NCI-H2081 treated with DMSO at 0.1 percent for 48 hours (cell line): ENCODE data around the gene HOXD11.

Experiments
- DNase-seq: peaks from one replicate; lab custom pipeline; 2025; lab: John Stamatoyannopoulos, UW

HOXD11 gene

GRCh38 chr2:176081376-176081836 lies 25.7 kb upstream of the HOXD11 start:
- DNase-seq, result no peak

- no peak for DNase-seq
Observed at GRCh38 chr2:176081837-176082524, 25.1 kb upstream of the HOXD11 start.

- DNase-seq, result no peak
Observed at GRCh38 chr2:176082525-176082823, 24.6 kb upstream of the HOXD11 start.

- DNase-seq, result no peak
Observed at GRCh38 chr2:176082824-176083751, 24.0 kb upstream of the HOXD11 start.

GRCh38 chr2:176083796-176084261 lies 23.3 kb upstream of the HOXD11 start, which contains the start of gene EVX2:
EVX2 (minus strand) TSS chr2:176083962; CDS start chr2:176083776, 186 bp downstream.
- DNase-seq, result no peak

- DNase-seq, result no peak
Observed at GRCh38 chr2:176084611-176085119, 22.4 kb upstream of the HOXD11 start.

- no peak for DNase-seq
Observed at GRCh38 chr2:176085120-176085788, 21.8 kb upstream of the HOXD11 start.

GRCh38 chr2:176085861-176086771 lies 21.0 kb upstream of the HOXD11 start:
- no peak for DNase-seq

GRCh38 chr2:176087330-176088047 lies 19.6 kb upstream of the HOXD11 start:
- DNase-seq, result no peak

- no peak for DNase-seq
Observed at GRCh38 chr2:176088048-176088936, 18.8 kb upstream of the HOXD11 start.

- no peak for DNase-seq
Observed at GRCh38 chr2:176088937-176089842, 17.9 kb upstream of the HOXD11 start.

GRCh38 chr2:176089843-176090395 lies 17.2 kb upstream of the HOXD11 start:
- no peak for DNase-seq

GRCh38 chr2:176090862-176091261 lies 16.2 kb upstream of the HOXD11 start:
- DNase-seq, result no peak

- no peak for DNase-seq
Observed at GRCh38 chr2:176091329-176092258, 15.5 kb upstream of the HOXD11 start.

GRCh38 chr2:176092270-176093144 lies 14.6 kb upstream of the HOXD11 start, which contains the start of gene HOXD13:
HOXD13 (plus strand) TSS chr2:176092721; CDS start chr2:176092891, 170 bp downstream.
- DNase-seq, result no peak
